ENCODE results near the gene TMC3.
A peak's percentile ranks its signal among the peaks of the same experiment; 100 is the strongest.

DNA sequence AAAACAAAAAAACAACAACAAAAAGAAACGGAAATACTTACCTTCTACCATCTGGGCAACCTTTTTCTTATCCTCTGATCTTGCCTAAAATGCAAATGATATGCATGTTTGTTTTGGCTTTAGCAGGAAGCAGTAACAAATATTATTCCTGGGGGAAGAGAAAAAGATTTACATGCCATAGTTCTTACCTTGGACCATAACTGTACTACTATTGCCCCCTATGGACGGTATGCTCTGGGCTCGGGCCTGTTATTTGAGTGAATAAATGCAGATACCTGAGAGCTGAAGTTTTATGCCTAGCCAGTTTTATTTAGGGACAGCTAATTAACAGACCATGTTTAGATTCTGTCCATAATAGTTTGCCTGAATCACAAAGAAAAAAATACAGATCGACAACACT lies 37.4 kb downstream of the TMC3 start:
- TF ChIP-seq, protein P1, sequence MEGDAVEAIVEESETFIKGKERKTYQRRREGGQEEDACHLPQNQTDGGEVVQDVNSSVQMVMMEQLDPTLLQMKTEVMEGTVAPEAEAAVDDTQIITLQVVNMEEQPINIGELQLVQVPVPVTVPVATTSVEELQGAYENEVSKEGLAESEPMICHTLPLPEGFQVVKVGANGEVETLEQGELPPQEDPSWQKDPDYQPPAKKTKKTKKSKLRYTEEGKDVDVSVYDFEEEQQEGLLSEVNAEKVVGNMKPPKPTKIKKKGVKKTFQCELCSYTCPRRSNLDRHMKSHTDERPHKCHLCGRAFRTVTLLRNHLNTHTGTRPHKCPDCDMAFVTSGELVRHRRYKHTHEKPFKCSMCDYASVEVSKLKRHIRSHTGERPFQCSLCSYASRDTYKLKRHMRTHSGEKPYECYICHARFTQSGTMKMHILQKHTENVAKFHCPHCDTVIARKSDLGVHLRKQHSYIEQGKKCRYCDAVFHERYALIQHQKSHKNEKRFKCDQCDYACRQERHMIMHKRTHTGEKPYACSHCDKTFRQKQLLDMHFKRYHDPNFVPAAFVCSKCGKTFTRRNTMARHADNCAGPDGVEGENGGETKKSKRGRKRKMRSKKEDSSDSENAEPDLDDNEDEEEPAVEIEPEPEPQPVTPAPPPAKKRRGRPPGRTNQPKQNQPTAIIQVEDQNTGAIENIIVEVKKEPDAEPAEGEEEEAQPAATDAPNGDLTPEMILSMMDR (IDR thresholded peaks at IDR 0.05; ENCODE audit: low read length): peak; percentile 69
- no peak for TF ChIP-seq EZH2 (IDR thresholded peaks at IDR 0.05; ENCODE audit: borderline replicate concordance, low read length)
